Sciatic nerve (tissue), 2 donors: ENCODE data around the gene CAMSAP2. TPM values are rescaled to one million over a fixed set of nuclear protein-coding genes. Genes with fewer than 3 reads are reported as not detected.

ENCODE experiments used
- ATAC-seq: fragments of 200-7000 bp; cut with Tn5 transposase; one replicate; pipeline ENCODE4 v1.9.1; 2020; ENCODE audit warnings: mild to moderate bottlenecking, moderate library complexity
- DNase-seq: peaks from one replicate; pipeline ENCODE4 v3.0.0-alpha.2; 2020; ENCODE audit warnings: low spot score
- intact Hi-C: fragments of 100-400 bp; cut with DNase I; formaldehyde crosslinking; loops from one replicate; pipeline ENCODE4 v1.14.2; 2022
- total RNA-seq: library from RNA; stranded (reverse); fragmentation: NEBNext Ultra II Directional; extraction: Animal tissue kit (Norgen Biotek cat#: 25700); gene quantifications from one replicate; pipeline ENCODE4 v1.2.1, GENCODE V29; 2021
- donor health status: DM: no; HTN: no; CAD: no.
- donor health status: DM: no; HTN: no; CAD: no.

CAMSAP2 gene
- total RNA-seq, 1 donor from 2014 or later, result 45.4 TPM

GRCh38 chr1:200904772-200905171 is 166.1 kb downstream of the CAMSAP2 start:
- ATAC-seq (no peak), DNase-seq (no peak)
- intact Hi-C loops, result no loop called here

- DNase-seq, result no peak
These were observed 166.8 kb downstream of the CAMSAP2 start for GRCh38 chr1:200905411-200906052.

GRCh38 chr1:200906491-200906890 is 167.8 kb downstream of the CAMSAP2 start:
- DNase-seq, result no peak
- ATAC-seq, result no peak
- intact Hi-C loops, result no loop called here

More at GRCh38 chr1:200905411-200906052, 166.8 kb downstream of the CAMSAP2 start:
- intact Hi-C loops, result no loop called here
- no peak for ATAC-seq

- DNase-seq (no peak), ATAC-seq (no peak)
- intact Hi-C loops, result no loop called here
These were observed 169.0 kb downstream of the CAMSAP2 start for GRCh38 chr1:200907611-200908097.

GRCh38 chr1:200908191-200908868 is 169.6 kb downstream of the CAMSAP2 start:
- ATAC-seq (no peak), DNase-seq (no peak)
- intact Hi-C loops, result no loop called here

GRCh38 chr1:200909071-200909470 is 170.4 kb downstream of the CAMSAP2 start:
- DNase-seq (no peak), ATAC-seq (no peak)
- intact Hi-C loops, result no loop called here

GRCh38 chr1:200909757-200910239 is 171.1 kb downstream of the CAMSAP2 start:
- no peak for ATAC-seq
- intact Hi-C loops, result no loop called here

More at GRCh38 chr1:200909757-200910239, 171.1 kb downstream of the CAMSAP2 start:
- DNase-seq, result no peak

Other genes starting within 250 kb of the CAMSAP2 start
- gene KIF14, start 118.1 kb upstream of the CAMSAP2 start, total RNA-seq, result 0.22 TPM
- 25.4 TPM for gene DDX59, start 69.0 kb upstream of the CAMSAP2 start, total RNA-seq
- gene GPR25, start 134.1 kb downstream of the CAMSAP2 start, total RNA-seq, result not detected
- 0.45 TPM for gene INAVA, start 156.0 kb downstream of the CAMSAP2 start, total RNA-seq